GM12873 (cell line): Measurements from ENCODE around the gene ARSA.

Source experiments
- TF ChIP-seq, protein P1 (sequence below): IDR thresholded peaks from 2 replicates; pipeline ENCODE4 v1.5.1; 2012; ENCODE audit warnings: low read depth, mild to moderate bottlenecking, moderate library complexity, low read length, control low read depth; ENCODE audit not compliant: insufficient read depth; ENCODE audit errors: missing control alignments

ARSA gene

DNA sequence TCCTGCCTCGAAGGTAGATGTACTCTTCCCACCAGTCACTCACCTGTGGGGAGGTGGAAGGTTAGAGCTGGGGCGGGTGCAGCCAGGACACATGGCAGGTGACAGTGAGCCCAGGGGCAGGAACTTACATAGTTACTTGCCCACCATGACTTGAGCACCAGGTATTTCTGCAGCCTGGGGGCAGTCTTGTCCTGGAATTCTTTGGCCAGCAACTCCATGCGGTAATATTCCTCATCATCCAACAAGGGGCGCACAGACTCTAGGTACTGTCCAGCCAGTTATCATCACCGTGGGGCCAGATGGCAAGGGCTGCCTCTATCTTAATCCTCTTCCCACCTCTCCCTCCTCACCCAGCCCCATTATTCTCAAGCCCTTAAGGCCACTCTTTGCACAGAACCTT is 51.9 kb downstream of the ARSA start:
- TF ChIP-seq, protein P1, sequence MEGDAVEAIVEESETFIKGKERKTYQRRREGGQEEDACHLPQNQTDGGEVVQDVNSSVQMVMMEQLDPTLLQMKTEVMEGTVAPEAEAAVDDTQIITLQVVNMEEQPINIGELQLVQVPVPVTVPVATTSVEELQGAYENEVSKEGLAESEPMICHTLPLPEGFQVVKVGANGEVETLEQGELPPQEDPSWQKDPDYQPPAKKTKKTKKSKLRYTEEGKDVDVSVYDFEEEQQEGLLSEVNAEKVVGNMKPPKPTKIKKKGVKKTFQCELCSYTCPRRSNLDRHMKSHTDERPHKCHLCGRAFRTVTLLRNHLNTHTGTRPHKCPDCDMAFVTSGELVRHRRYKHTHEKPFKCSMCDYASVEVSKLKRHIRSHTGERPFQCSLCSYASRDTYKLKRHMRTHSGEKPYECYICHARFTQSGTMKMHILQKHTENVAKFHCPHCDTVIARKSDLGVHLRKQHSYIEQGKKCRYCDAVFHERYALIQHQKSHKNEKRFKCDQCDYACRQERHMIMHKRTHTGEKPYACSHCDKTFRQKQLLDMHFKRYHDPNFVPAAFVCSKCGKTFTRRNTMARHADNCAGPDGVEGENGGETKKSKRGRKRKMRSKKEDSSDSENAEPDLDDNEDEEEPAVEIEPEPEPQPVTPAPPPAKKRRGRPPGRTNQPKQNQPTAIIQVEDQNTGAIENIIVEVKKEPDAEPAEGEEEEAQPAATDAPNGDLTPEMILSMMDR, result no peak

DNA sequence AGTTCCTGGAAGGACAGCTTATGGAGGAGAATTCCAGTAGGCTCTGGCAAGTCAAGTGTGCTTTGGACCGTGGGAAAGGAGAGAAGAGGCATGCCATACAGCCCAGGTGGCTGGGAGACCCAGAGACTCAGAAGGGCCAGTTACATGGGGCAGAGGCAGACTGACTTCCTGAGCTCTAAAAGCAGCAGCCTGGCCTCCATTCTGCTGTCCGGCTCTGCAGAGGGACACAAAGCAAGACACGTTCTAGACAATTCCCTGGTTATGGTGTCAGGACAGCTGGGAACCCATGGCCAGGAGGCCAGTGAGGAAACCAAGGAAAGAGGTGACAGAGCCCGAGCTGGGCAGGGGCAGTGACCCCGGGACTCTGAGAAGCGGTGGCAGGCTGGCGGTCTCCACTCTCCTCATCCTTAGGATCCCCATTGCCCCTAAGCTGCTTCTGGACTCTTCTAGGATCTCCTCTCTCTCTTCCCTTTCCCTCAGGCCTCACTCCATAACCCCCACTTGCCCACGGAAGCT is 52.5 kb downstream of the ARSA start:
- TF ChIP-seq, protein P1, result no peak
